ENCODE measurements around the gene KAT8.

- no peak for TF ChIP-seq CTCF (IDR thresholded peaks at IDR 0.05; ENCODE audit: poor library complexity)
- TF ChIP-seq EZH2 (IDR thresholded peaks at IDR 0.05; ENCODE audit: borderline replicate concordance) = no peak
Measured at GRCh38 chr16:31148281-31148728, 30.8 kb downstream of the KAT8 start.

Measured in hepatocyte (in vitro differentiated cells).